SHP77 (cell line): ENCODE results near the gene KPTN.

Source experiments
- DNase-seq, 2 experiments: peaks; one replicate each; lab custom pipeline; 2025; lab: John Stamatoyannopoulos, UW

Gene KPTN

DNA sequence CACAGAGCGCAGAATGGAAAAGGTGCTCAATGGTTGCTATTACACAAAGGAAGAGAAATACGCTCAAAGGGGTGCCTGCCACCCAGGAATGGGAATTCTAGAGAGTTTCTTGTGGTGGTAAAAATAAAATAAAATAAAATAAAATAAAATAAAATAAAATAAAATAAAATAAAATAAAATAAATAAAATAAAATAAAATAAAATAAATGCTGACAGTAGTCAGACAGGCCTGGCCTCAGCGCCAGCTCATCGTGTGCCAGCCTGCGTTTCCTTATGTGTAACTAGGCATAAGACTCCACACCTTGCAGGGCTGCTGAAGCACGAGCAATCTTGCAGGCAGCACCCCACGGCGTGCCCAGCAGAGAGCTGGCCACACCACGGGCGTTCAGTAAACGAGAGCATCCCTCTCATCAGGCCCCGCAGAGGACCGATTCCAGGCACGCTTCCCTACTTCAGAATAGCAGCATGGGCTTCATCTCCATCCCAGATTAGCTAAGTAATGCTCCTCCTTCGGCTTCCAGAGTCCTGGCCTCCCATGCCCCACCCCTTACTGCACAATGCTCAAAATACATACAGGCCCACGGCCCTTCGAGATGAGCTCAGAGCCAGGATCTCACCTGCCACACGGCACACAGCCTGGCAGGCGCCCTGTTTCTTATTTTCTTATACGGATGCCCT lies 25.3 kb upstream of the KPTN start:
- no peak for DNase-seq

DNA sequence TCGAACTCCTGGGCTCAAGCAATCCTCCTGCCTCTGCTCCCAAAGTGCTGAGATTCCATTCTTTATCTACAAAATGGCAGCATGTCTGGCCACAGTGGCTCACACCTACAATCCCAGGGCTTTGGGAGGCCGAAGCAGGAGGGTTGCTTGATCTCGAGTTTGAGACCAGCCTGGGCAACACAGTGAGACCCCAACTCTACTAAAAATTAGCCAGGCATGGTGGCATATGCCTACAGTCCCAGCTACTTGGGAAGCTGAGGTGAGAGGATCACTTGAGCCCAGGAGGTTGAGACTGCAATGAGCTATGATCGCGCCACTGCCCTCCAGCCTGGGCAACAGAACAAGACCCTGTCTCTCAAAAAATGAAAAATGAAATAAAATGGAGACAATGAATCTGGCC lies 24.7 kb upstream of the KPTN start:
- DNase-seq, result no peak

- DNase-seq, result no peak
These were observed 24.0 kb upstream of the KPTN start for GRCh38 chr19:47507924-47508553.

DNA sequence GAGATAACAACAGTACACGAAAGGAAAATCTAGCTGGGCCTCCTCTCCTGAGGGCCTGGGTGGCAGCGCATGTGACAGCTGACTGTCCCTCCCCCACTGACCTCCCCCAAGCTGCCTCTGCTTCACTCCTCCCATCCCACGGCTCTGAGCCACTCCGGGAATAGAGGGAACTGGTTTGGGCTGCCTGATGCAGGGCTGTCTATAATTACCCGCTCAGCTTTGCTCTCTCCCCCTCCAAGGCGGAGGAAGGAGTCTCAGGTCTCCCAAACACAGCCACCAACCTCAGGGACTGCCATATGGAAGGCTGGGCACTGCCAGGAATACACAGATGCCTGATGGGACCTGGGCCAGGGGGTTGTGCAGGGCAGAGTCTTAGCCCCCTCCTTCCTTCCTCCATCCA lies 23.0 kb upstream of the KPTN start:
- no peak for DNase-seq

DNA sequence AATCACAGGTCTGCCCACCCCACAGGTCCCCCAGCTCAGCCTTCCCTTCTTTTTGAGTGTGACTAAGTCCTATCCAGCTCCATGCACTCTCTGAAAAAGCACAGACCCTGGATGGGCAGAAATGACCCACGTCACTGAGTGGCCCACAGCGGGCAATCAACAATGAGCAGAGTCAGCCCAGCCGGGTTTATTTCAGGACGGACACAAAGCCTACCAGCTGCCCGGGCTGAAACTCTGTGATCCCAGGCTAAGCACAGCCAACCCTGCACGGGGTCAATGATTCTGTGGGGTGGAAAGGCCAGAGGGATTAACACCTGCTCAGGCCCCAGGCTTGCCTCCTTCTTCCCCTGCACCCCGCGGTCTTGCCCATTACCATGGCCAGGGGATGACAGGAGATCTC lies 22.4 kb upstream of the KPTN start:
- DNase-seq, result no peak

DNA sequence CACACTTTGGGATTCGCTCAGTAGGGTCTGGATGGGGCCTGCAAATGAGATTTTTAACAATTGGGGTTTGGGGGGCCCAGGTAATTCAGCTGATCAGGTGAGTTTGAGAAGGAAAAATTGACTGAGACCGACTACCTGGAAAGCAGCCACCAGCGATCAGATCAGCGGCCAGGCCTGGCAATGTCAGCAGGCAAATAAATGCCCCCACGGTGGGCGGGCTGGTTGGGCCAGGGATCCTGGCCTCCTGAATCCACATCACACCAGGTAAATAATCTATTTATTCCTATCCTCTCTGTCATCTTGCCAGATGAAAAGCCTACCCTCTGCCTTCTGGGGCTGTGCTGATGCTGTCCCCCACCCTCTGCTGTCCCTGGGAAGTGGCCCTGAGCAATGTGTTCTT lies 21.5 kb upstream of the KPTN start:
- DNase-seq, result no peak

DNA sequence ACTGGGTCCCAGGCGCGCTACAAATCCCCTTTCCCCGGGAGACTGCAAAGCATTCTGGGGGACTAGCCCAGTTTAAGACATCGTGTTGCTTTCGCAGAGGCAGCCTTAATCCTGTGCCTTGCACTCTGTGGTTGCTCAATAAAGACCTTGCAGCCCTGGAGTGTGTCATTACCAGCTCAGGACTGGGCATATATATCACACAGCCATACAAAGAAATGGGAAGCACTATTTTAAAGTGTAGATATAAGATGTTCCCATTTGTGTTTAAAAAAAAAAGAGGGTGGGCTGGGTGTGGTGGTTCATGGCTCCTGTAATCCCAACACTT lies 19.8 kb upstream of the KPTN start:
- DNase-seq, result no peak

- no peak for DNase-seq
These were observed 19.3 kb upstream of the KPTN start for GRCh38 chr19:47503130-47503825.

- no peak for DNase-seq
These were observed 16.1 kb upstream of the KPTN start for GRCh38 chr19:47499863-47500830.

- DNase-seq, result no peak
These were observed 15.4 kb upstream of the KPTN start for GRCh38 chr19:47499371-47499770.

DNA sequence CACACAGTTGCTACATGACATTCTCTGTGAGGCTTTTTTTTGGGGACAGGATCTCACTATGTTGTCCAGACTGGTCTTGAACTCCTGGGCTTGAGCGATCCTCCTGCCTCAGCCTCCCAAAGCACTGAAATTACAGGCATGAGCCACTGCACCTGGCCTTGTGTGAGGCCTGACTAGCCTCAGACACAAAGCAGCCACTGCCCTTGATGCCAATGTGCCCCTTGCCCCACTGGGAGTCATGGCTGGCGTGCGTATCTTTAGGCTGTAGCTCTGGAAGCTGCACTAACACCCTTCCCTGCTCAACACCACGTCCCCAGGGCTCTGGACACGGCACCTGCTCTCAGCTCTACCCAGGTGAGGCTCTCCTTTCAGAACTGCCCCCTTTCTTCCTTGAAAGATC lies 14.5 kb upstream of the KPTN start:
- no peak for DNase-seq

GRCh38 chr19:47497821-47498520 lies 14.0 kb upstream of the KPTN start:
- no peak for DNase-seq

DNA sequence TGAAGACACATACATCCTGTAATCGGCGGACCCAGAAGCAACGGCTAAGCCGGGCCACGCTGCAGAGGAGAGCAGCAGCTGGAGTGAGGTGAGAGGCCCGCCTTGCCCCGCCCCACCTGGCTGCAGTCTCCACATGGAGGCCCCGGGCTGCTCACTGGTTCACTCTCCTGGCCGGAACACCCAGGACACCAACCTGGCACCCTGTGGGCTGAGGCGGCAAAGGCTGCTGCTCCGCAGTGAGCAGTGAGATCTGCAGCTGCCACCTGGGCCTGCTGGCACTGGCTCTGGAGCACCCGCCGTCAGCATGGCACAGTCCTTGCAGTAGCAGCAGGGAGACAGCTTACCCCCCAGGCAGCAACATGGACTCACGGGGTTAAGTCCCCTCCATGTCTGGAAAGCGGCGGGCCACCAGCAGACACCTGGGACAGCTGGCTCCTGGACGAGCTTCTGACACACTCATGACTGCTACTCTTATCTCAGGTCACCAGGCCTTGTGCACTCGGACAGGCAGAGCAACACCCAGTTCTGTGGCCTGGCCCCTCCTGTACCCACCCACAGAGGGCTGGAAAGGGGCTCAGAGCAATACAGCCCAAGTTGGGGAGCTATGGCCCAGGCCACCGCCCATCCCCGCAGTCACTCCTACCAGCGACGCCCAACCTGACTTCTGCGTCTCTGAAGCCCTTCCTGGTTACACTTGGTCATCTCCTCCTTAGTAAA lies 13.2 kb upstream of the KPTN start:
- DNase-seq, result no peak

- DNase-seq, result no peak
These were observed 11.7 kb upstream of the KPTN start for GRCh38 chr19:47495478-47496372.

- DNase-seq, result peak in 1 of 2 experiments; percentile 66
These were observed 10.7 kb upstream of the KPTN start for GRCh38 chr19:47494729-47495128.

DNA sequence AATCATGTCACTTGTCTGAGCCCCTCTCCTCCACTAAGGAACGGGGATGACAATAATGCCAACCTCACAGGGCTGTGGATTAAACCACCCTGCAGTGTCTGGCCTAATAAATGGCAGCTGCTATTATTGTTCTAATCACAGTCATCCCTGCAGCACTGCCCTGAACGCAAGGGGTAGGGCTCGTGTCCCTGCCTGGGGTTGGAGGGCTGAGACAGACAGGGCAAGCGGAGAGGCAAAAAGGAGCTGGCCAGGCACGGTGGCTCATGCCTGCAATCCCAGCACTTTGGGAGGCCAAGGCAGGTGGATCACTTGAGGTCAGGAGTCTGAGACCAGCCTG lies 10.2 kb upstream of the KPTN start:
- no peak for DNase-seq

DNA sequence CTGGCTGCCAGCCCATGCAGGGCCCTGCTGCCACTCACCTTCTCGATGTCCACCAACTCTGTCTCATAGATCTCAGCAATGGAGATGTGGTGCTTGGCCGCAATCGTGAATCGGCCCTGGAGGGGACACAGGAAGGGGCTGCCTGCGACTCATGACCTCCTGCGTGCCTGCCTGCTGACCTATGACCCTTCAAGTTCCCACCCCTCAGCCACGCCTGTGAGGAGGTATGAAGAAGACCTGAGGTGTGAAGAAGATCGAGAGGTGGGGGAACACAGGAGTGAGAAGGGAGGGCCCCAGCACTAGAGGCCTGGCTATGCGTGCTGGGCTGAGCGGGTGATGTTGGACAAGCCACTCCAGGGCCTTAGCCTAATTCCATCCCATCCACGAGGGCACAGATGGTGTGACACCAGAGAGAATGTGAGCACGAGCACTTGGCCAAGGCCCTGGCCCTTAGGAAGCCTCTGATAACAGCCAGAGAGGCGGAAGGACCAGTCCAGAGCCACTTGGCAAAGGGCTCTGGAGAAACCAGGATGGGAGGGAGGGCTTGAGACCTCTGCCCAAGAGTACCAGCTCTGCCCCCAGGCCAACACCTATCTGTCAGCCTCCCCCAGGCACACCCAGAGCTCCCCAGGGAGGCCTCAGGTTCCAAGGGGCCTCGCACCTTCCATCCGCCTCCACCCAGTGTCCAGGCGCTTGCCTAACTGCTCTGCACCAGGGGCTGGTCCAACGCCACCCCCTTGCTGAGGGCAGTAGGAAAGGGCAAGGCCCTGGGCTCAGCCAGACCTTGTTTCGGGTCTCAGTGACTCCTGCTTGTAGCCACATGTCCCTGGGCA lies 9.6 kb upstream of the KPTN start:
- no peak for DNase-seq

GRCh38 chr19:47492571-47493377 lies 8.8 kb upstream of the KPTN start:
- no peak for DNase-seq
